K562 (cell line): ENCODE results near the gene ABHD16B. TPM values are rescaled to one million over a fixed set of nuclear protein-coding genes. Genes with fewer than 3 reads are reported as not detected.

Source experiments
- CEBPB ChIP-seq: fragments of 450-650 bp; IDR thresholded peaks from 2 replicates; pipeline ENCODE4 v1.6.1; 2016; ENCODE audit warnings: missing genetic modification characterization, missing compliant biosample characterization
- FOSL1 ChIP-seq: fragments of 200-800 bp; sonication (Bioruptor generic); conservative IDR thresholded peaks from 2 replicates; pipeline ENCODE4 v1.6.1; 2016; ENCODE audit warnings: missing genetic modification characterization, missing compliant biosample characterization
- HMG20B ChIP-seq: fragments of 250-450 bp; sonication (Bioruptor Pico); IDR thresholded peaks from 2 replicates; pipeline ENCODE4 v1.5.0; 2021; ENCODE audit warnings: mild to moderate bottlenecking
- IFI16 ChIP-seq: fragments of 250-450 bp; sonication (Bioruptor Pico); IDR thresholded peaks from 2 replicates; pipeline ENCODE4 v2.1.2; 2022; ENCODE audit warnings: mild to moderate bottlenecking, inconsistent platforms
- IRF2 ChIP-seq: sonication (generic); formaldehyde crosslinking; IDR thresholded peaks from 2 replicates; pipeline ENCODE4 v1.8.1; 2022; ENCODE audit warnings: mild to moderate bottlenecking, missing genetic modification reagents
- KLF1 ChIP-seq: fragments of 450-650 bp; IDR thresholded peaks from 2 replicates; pipeline ENCODE4 v1.6.1; 2016; ENCODE audit warnings: missing genetic modification characterization, missing compliant biosample characterization
- NR2C2 ChIP-seq, 2 experiments: fragments of 200-800 bp in 1 of 2; sonication (Bioruptor generic) in 1 of 2; sonication (generic) in 1 of 2; formaldehyde crosslinking in 1 of 2; IDR thresholded peaks; 2 replicates each; pipeline versions ENCODE4 v1.6.1 to v1.8.0; 2016 to 2022; ENCODE audit warnings: mild to moderate bottlenecking in 1 of 2, missing compliant biosample characterization in 1 of 2, missing genetic modification characterization in 1 of 2, missing genetic modification reagents in 1 of 2
- SMAD3 ChIP-seq: fragments of 450-650 bp; formaldehyde crosslinking; conservative IDR thresholded peaks from 2 replicates; pipeline ENCODE4 v1.4.0; 2020; ENCODE audit warnings: mild to moderate bottlenecking
- SREBF1 ChIP-seq: fragments of 150-350 bp; IDR thresholded peaks from 2 replicates; pipeline ENCODE4 v1.6.1; 2014; ENCODE audit warnings: antibody characterized with exemption, low read depth, low read length, borderline replicate concordance
- TBP ChIP-seq: optimal IDR thresholded peaks from 2 replicates; pipeline ENCODE3; 2011; ENCODE audit warnings: low read depth, low read length, improper control_type of control experiment
- TCF15 ChIP-seq: fragments of 250-450 bp; sonication (Bioruptor Pico); IDR thresholded peaks from 2 replicates; pipeline ENCODE4 v1.8.0; 2022; ENCODE audit warnings: moderate library complexity, mild to moderate bottlenecking, inconsistent platforms
- TCF7L2 ChIP-seq: fragments of 150-350 bp; IDR thresholded peaks from 2 replicates; pipeline ENCODE4 v1.6.1; 2016; ENCODE audit warnings: low read depth, mild to moderate bottlenecking, low read length, moderate library complexity
- TEAD1 ChIP-seq, 2 experiments: fragments of 450-650 bp in 1 of 2; sonication (generic) in 1 of 2; formaldehyde crosslinking; IDR thresholded peaks; 2 replicates each; pipeline versions ENCODE4 v1.4.0 to v1.8.0; 2020 to 2022; ENCODE audit warnings: mild to moderate bottlenecking in 2 of 2, missing genetic modification reagents in 1 of 2
- ZBTB33 ChIP-seq: sonication (generic); formaldehyde crosslinking; IDR thresholded peaks from 2 replicates; pipeline ENCODE4 v1.8.1; 2023; ENCODE audit warnings: mild to moderate bottlenecking, missing genetic modification reagents
- ZBTB7A ChIP-seq: IDR thresholded peaks from 2 replicates; pipeline ENCODE4 v1.6.1; 2011; ENCODE audit warnings: low read depth, mild to moderate bottlenecking, low read length, moderate library complexity, borderline replicate concordance; ENCODE audit not compliant: control insufficient read depth
- ZNF75A ChIP-seq: fragments of 450-650 bp; formaldehyde crosslinking; IDR thresholded peaks from 2 replicates; pipeline ENCODE4 v1.4.0; 2020; ENCODE audit warnings: mild to moderate bottlenecking
- ZSCAN32 ChIP-seq: fragments of 450-650 bp; formaldehyde crosslinking; IDR thresholded peaks from 2 replicates; pipeline ENCODE4 v1.4.0; 2020; ENCODE audit warnings: mild to moderate bottlenecking, moderate library complexity
- polyA plus RNA-seq, 8 experiments: library from polyadenylated mRNA; depleted of rRNA in 4 of 8; stranded (reverse) in 5 of 8; unstranded in 3 of 8; fragments of >200 nt; fragmentation: Nextera tagmentation in 2 of 8; fragmentation: Illumina TruSeq in 1 of 8; extraction: Ambion mirVana in 2 of 8; extraction: Trizol in 1 of 8; gene quantifications; 2 replicates each; pipeline versions ENCODE4 v1.2.1 to v1.2.3, GENCODE V29; 2011 to 2014; ENCODE audit warnings: inconsistent platforms in 1 of 8, missing spikeins in 1 of 8
- total RNA-seq, 7 experiments: library from RNA; depleted of rRNA in 6 of 7; stranded (reverse); fragments of >200 nt in 6 of 7; fragmentation: Illumina TruSeq in 2 of 7; extraction: Trizol in 2 of 7; gene quantifications; 2 replicates each; pipeline versions ENCODE4 v1.2.1 to v1.2.3, GENCODE V29; 2011 to 2021; ENCODE audit warnings: low replicate concordance in 1 of 7
- TF ChIP-seq, protein P1 (sequence below), 2 experiments: fragments of 200-800 bp in 1 of 2; sonication (Bioruptor generic) in 1 of 2; sonication (generic) in 1 of 2; formaldehyde crosslinking in 1 of 2; IDR thresholded peaks in 1 of 2; conservative IDR thresholded peaks in 1 of 2; 2 replicates each; pipeline versions ENCODE4 v1.5.0 to v1.6.1; 2016 to 2020; ENCODE audit warnings: missing compliant biosample characterization in 1 of 2, missing genetic modification characterization in 1 of 2, missing genetic modification reagents in 1 of 2
- TF ChIP-seq, protein P2 (sequence below), 2 experiments: fragments of 450-650 bp; IDR thresholded peaks; 2 replicates each; pipeline ENCODE4 v1.6.1; 2016
- TF ChIP-seq, protein P3 (sequence below), 2 experiments: IDR thresholded peaks; 2 replicates each; pipeline ENCODE4 v1.6.1; 2011; ENCODE audit warnings: borderline replicate concordance in 1 of 2, control low read depth in 1 of 2, low read depth in 1 of 2, low read length in 1 of 2, mild to moderate bottlenecking in 1 of 2, mixed read lengths in 1 of 2, moderate library complexity in 1 of 2; ENCODE audit not compliant: insufficient read depth in 1 of 2, insufficient read length in 1 of 2, poor library complexity in 1 of 2, severe bottlenecking in 1 of 2; ENCODE audit errors: extremely low read depth in 1 of 2

Gene ABHD16B
- total and polyA plus RNA-seq, 9 of the 15 experiments (the other 6 are each of a cell fraction or from before 2014, with no cell fraction given): not detected

DNA sequence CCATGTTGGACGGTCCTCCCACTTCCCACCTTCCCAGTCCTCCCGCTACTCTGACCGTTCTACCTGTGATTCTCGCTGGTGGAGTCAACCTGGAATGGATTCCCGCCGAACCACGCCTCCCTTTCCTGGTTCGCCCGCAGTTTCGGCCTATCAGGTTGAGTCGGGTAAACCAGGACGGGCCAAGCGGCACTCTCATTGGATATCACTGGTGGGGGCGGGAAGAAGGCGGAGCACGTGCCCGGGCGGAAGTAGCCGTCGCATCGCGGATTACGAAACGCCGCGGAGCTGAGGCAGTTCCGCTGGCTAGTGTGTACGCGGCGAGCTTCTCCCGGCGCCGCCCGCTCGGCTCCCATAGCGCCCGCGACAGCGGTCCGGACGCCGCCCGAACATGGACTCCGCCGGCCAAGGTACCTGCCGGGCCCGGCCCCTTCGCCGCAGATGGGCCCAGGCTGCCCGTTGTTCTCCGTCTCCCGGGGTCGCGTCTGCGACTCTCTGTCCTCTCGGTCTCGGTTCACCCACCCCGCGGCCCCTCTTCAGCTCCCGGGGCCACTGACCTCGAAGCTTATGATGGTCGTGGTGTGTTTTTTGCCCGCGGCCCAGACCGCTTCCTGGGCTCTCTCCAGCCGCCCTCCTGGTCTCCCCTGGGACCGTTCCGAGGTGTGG lies 3.8 kb downstream of the ABHD16B start, which contains the start of gene TPD52L2 (continued):
- TF ChIP-seq TCF7L2: no peak
- no peak for TF ChIP-seq HMG20B (CRISPR knock-in tag)
- no peak for TF ChIP-seq ZNF75A (CRISPR knock-in tag)
- TF ChIP-seq NR2C2 (CRISPR knock-in tag; IDR thresholded peaks at IDR 0.05): peak; percentile 62; the same call in 1 of the 2 replicates
- peak; percentile 94 for TF ChIP-seq NR2C2 (tag; IDR thresholded peaks at IDR 0.05)
- TF ChIP-seq, protein P1, sequence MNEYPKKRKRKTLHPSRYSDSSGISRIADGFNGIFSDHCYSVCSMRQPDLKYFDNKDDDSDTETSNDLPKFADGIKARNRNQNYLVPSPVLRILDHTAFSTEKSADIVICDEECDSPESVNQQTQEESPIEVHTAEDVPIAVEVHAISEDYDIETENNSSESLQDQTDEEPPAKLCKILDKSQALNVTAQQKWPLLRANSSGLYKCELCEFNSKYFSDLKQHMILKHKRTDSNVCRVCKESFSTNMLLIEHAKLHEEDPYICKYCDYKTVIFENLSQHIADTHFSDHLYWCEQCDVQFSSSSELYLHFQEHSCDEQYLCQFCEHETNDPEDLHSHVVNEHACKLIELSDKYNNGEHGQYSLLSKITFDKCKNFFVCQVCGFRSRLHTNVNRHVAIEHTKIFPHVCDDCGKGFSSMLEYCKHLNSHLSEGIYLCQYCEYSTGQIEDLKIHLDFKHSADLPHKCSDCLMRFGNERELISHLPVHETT (CRISPR knock-in tag; conservative IDR thresholded peaks at IDR 0.05 in 1 of 2, IDR thresholded peaks at IDR 0.05 in 1 of 2): peak in 1 of 2 experiments; percentile 93; a peak in 2 of 4 replicates
- peak; percentile 92 for TF ChIP-seq TBP
- TF ChIP-seq CEBPB (tag): peak; percentile 98
- no peak for TF ChIP-seq IFI16 (CRISPR knock-in tag)
- TF ChIP-seq KLF1 (tag): peak; percentile 63; the same call in 1 of the 2 replicates
- no peak for TF ChIP-seq SMAD3 (CRISPR knock-in tag)
- TF ChIP-seq ZBTB33 (CRISPR knock-in tag): peak; percentile 79
- peak; percentile 28; the same call in 1 of the 2 replicates for TF ChIP-seq FOSL1 (tag)
- TF ChIP-seq, protein P2, sequence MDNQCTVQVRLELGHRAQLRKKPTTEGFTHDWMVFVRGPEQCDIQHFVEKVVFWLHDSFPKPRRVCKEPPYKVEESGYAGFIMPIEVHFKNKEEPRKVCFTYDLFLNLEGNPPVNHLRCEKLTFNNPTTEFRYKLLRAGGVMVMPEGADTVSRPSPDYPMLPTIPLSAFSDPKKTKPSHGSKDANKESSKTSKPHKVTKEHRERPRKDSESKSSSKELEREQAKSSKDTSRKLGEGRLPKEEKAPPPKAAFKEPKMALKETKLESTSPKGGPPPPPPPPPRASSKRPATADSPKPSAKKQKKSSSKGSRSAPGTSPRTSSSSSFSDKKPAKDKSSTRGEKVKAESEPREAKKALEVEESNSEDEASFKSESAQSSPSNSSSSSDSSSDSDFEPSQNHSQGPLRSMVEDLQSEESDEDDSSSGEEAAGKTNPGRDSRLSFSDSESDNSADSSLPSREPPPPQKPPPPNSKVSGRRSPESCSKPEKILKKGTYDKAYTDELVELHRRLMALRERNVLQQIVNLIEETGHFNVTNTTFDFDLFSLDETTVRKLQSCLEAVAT (IDR thresholded peaks at IDR 0.05): peak; percentile 32 to 78; a peak in 2 of 4 replicates
- TF ChIP-seq IRF2 (CRISPR knock-in tag): no peak
- no peak for TF ChIP-seq SREBF1
- no peak for TF ChIP-seq ZSCAN32 (CRISPR knock-in tag)
- peak in 1 of 2 experiments; percentile 74; a peak in 2 of 4 replicates for TF ChIP-seq TEAD1 (CRISPR knock-in tag; IDR thresholded peaks at IDR 0.05)
- TF ChIP-seq ZBTB7A: no peak
- TF ChIP-seq, protein P3, sequence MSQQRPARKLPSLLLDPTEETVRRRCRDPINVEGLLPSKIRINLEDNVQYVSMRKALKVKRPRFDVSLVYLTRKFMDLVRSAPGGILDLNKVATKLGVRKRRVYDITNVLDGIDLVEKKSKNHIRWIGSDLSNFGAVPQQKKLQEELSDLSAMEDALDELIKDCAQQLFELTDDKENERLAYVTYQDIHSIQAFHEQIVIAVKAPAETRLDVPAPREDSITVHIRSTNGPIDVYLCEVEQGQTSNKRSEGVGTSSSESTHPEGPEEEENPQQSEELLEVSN (IDR thresholded peaks at IDR 0.05; ENCODE audit: borderline replicate concordance in 1 of 2, extremely low read depth in 1 of 2, insufficient read depth in 1 of 2, insufficient read length in 1 of 2, low read depth in 1 of 2, low read length in 1 of 2, poor library complexity in 1 of 2, severe bottlenecking in 1 of 2): peak; percentile 95 to 96
- no peak for TF ChIP-seq TCF15 (CRISPR knock-in tag)
